Esophagus mucosa (tissue), 1 donor: Measurements from ENCODE around the gene YIPF4. TPM values are rescaled to one million over a fixed set of nuclear protein-coding genes. Genes with fewer than 3 reads are reported as not detected.
"Not testable (repeated sequence)": the region's sequence is repeated elsewhere in the genome, so short reads cannot be mapped to it uniquely, and the experiment has no call there.

Experiments used
- ATAC-seq: fragments of 200-7000 bp; cut with Tn5 transposase; one replicate; pipeline ENCODE4 v1.9.1; 2020
- total RNA-seq: library from RNA; stranded (reverse); gene quantifications from one replicate; pipeline ENCODE4 v1.2.4, GENCODE V29; 2023
- donor health status: DM: yes; HTN: yes; CAD: no.

The YIPF4 gene
- total RNA-seq, result 22.3 TPM

DNA sequence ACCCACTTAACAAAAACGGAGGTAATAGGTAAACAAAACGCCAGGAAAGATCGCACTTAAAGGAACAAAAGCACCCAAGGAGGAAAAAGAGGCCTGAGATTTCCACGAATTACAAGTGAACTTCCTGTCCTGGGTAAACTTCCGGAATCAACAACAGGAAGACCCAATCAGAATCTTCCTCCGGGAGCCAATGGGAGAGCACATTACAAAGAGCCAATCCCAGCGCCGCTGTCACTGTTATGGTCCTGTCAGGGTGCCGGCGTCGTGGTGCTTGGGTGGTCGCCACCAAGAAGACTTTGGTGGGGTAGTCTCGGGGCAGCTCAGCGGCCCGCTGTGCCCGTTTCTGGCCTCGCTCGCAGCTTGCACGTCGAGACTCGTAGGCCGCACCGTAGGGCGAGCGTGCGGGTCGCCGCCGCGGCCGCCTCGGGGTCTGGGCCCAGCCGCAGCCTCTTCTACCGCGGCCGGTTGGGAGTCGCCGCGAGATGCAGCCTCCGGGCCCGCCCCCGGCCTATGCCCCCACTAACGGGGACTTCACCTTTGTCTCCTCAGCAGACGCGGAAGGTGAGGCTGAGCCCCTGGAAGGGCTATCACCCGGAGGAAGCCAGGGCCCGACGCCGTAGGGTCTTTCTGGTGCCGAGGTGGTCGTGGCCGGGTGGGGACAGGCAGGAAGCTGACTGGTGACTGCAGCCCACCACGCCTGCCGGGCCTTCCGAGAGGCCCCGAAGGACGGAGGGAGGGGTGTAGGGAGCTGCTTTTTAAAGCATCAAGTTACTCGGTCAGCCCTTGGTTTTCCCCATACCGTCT, at the start of gene YIPF4:
YIPF4 (plus strand) TSS at position 231 of the 804 bp plus-strand sequence; CDS start at position 483, 252 bp downstream.
- peak; percentile 98 for ATAC-seq

DNA sequence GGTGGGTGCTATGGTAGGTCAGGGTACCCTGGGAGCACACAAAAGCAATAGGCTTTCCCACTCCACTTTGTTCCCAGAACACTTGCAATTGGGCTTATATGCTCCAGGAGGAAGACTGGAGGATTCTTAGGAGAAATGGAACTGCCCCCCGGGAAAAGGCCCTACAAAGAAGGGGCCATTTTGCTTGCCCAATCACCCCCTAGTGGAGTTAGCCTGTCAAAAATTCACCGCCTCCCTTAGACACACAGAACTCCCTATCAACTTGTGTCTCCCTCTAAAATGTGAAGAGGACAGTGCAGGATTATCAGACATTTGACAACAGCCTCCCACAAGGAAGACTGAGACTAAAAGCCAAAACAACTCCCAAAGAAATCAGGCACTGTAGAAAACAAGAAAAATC, 49.5 kb upstream of the YIPF4 start:
- ATAC-seq, result no peak

DNA sequence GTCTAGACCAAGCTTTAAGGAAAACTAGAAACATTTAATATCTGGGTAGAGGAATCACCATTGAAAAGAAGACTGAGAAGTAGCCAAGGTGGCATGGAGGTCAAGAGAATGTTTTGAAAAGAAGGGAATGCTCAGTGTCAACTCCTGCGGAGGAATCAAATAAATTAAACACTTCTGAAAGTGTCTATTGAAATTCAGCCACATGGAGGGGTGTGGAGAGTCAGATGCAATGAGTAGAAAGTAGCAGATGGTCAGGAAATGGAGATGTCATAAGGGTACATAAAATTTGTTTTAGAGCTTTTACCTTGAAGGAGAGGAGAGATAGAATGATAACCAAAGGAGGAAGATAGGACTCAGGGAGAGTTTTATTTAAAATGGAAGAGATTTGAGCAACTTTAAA, 48.1 kb upstream of the YIPF4 start:
- ATAC-seq, result no peak

- ATAC-seq, result no peak
Observed at GRCh38 chr2:32231959-32232358, 45.7 kb upstream of the YIPF4 start.

DNA sequence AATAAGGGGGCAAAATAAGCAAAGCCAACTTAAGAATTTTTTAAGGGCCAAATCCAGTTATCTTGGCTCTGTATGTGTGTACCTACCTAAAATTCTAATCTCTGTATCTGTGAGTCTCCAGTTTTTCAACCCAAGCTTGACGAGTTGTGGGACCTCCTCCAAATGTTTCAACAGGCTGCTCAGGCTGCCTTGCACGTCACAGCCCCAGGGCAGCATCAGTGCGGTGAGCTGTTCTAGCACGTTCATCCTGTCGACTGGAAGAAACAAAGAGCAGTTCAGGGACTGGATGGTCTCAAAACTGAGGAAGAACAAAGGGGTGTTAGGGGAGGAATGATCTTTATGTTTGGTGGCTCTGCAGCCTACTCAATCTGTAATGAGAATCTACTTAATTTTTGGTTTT, 42.4 kb upstream of the YIPF4 start:
- peak; percentile 96 for ATAC-seq

GRCh38 chr2:32237488-32237887, 40.2 kb upstream of the YIPF4 start:
- no peak for ATAC-seq

GRCh38 chr2:32237996-32238395, 39.7 kb upstream of the YIPF4 start:
- ATAC-seq, result no peak

GRCh38 chr2:32242331-32242730, 35.4 kb upstream of the YIPF4 start:
- ATAC-seq, result no peak

DNA sequence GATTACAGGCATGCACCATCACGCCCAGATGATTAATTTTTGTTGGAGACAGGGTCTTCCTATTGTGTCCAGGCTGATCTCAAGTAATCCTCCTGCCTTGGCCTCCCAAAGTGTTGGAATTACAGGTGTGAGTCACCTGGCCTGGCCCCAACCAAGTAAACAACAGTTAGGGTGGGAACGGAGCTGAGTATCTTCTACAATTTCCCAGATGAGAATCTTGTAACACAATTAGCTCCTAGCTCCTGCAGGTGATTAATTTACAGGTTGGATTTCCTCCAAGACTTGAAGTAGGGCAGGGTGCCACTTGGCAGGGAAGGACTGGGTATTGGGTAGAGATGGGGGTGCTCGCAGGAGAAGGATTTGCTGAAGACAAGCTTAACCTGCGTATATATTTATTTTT, 30.8 kb upstream of the YIPF4 start:
- ATAC-seq, result peak; percentile 74

- peak; percentile 58 for ATAC-seq
Observed at GRCh38 chr2:32248299-32248698, 29.4 kb upstream of the YIPF4 start.

GRCh38 chr2:32249731-32250236, 27.9 kb upstream of the YIPF4 start:
- no peak for ATAC-seq

DNA sequence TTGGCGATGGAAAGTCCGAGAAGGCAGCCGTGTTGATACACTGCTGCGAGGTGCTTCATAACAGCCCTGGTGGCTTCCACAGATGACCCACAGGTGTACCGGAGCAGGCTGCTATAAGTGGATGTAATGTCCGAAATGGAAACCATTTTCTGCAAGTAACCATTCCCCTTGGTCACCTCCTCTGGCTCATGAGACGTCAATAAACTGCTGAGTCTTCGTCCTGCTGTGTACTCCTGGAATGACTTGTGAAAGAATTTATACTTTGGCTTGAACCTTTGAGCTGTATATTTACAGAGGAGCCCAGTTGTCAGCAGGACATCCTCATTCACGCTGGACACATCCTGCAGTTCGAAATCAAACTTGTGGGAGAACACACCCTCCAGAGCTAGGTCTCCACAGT, 27.4 kb upstream of the YIPF4 start:
- ATAC-seq, result no peak

GRCh38 chr2:32258242-32258641, 19.5 kb upstream of the YIPF4 start:
- ATAC-seq, result no peak

GRCh38 chr2:32260376-32260775, 17.3 kb upstream of the YIPF4 start:
- no peak for ATAC-seq

DNA sequence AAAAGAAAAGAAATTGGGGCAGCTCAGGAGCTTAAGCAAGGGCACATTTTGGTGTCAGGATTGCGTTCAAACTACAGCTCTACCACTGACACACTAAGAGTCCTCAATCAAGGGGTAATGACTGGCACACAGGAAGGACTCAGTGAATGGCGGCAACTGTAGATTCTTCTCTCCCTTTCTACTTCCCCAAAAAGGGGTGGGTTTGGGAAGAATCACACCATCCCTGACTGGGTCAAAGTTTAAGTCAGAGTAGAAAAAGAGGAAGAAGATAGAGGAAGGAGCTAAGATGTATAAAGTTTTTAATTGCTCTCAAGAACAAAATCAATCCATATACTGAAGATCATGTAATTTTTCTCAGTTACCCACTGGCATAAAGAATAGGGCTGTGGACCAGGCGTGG, 15.6 kb upstream of the YIPF4 start:
- ATAC-seq, result no peak

DNA sequence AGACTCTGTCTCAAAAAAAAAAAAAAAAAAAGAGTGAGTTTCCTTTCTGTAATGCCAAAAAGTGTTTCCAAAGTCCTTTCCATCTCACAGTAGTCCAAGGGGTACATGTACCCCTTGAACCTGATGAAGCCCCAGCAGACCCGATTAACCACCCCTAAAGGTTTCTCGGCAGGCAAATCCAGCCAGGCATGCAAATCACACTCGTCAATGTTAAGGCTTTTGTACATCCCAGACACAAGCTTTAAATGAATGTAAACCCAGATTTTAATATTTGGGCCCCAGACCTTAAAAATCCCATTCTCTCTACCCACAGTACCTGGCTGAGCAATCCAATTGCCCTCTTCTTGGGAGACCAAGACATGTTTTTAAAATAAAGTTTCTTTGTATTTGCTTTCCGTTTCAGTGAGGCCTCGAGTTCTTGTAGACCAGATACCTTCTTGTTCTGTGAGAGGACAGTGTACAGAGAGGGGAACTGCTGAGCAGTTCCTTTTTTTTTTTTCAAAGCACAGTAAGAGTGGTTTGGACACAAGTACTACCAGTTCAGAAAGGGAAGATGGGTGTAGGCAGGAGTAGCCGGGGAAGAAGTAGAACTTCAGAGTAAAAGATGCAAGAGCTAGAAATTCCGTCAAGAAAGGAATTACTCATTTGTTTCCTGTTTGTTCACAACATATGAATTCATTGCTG, 13.1 kb upstream of the YIPF4 start, which contains the start of gene NLRC4:
NLRC4 (minus strand) TSS at position 465 of the 684 bp plus-strand sequence. CDS start 8,111 bp downstream, outside the sequence.
- peak; percentile 48 for ATAC-seq

DNA sequence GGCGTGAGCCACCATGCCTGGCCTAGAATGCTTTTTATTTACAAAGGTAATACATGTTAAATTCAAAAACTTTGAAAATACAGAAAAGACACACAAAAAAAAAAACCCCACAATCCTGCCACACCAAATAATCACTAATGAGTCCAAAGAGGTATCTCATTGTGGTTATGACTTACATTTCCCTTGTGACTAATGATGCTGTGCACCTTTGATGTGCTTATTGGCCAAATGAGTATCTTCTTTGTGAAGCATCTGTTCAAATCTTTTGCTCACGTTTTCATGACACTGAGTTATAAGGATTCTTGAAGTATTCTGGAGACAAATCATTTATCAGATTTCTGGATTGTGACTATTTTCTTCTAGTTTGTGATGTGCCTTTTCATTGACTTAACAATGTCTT, 6.6 kb upstream of the YIPF4 start:
- no peak for ATAC-seq

- ATAC-seq, result no peak
Observed at GRCh38 chr2:32272279-32272678, 5.4 kb upstream of the YIPF4 start.

DNA sequence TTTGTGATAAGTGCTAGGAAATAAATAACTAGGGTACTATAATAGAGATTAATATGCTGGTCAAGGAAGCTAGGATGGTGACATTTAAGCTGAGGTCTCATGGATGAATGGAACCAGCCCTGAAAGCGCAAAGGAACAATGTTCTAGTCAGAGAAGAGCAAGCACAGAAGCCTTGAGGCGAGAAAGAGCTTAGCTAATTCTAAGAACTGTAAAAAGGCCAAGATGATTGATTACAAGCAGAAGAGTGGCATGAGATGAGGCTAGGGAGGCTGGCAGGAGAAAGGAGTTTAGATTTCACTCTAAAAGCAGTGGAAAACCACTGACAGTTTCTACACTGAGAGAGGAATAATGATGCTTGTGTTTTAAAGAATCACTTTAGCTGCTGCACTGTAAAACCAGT, 3.4 kb upstream of the YIPF4 start:
- no peak for ATAC-seq

DNA sequence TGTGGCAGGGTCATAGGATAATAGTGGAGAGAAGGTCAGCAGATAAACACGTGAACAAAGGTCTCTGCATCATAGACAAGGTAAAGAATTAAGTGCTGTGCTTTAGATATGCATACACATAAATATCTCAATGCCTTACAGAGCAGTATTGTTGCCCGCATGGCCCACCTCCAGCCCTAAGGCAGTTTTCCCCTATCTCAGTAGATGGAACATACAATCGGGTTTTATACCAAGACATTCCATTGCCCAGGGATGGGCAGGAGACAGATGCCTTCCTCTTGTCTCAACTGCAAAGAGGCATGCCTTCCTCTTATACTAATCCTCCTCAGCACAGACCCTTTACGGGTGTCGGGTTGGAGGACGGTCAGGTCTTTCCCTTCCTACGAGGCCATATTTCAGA, 1.9 kb upstream of the YIPF4 start:
- not testable (repeated sequence) for ATAC-seq

DNA sequence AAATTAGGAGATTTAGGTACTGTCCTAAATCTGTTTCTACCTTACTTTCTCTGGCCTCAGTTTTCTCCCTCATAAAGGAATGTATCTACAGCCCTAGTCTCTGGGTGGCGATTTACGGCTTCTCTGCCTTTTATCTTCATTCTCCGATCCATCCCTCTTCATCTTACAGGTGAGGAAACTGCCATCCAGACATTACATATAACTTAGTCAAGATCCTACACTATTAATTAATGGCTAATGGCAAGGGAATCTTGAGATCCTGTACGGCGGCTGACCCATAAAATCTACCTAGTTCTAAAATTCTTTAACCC, 386 bp upstream of the YIPF4 start:
- ATAC-seq, result no peak

- ATAC-seq, result no peak
Observed at GRCh38 chr2:32278478-32278853, 762 bp downstream of the YIPF4 start.

- peak; percentile 79 for ATAC-seq
Observed at GRCh38 chr2:32284321-32284720, 6.6 kb downstream of the YIPF4 start.
